Neural progenitor cell (in vitro differentiated cells): ENCODE measurements around the gene NRG3. TPM values are rescaled to one million over a fixed set of nuclear protein-coding genes. Genes with fewer than 3 reads are reported as not detected.

Experiments
- DNase-seq: peaks from one replicate; pipeline ENCODE4 v3.0.0-alpha.2; 2016; ENCODE audit warnings: low spot score
- H2AFZ ChIP-seq: fragments of 200-600 bp; sonication (generic); replicated peaks from 2 replicates; pipeline ENCODE4 v1.6.1; 2016; ENCODE audit warnings: antibody characterized with exemption
- H3F3A ChIP-seq: fragments of 200-600 bp; sonication (generic); 2 replicates; pipeline ENCODE4 v1.6.1; 2016; ENCODE audit warnings: antibody characterized with exemption, low read depth
- H3K27ac ChIP-seq: fragments of 200-600 bp; sonication (generic); 2 replicates; pipeline ENCODE4 v1.5.1; 2016; ENCODE audit warnings: mild to moderate bottlenecking
- H3K27me3 ChIP-seq: fragments of 200-600 bp; sonication (generic); 2 replicates; pipeline ENCODE4 v1.6.1; 2016; ENCODE audit warnings: mild to moderate bottlenecking, moderate library complexity
- H3K36me3 ChIP-seq: fragments of 200-600 bp; sonication (generic); 2 replicates; pipeline ENCODE4 v1.5.1; 2016
- H3K4me1 ChIP-seq: fragments of 200-600 bp; sonication (generic); 2 replicates; pipeline ENCODE4 v1.6.1; 2016; ENCODE audit warnings: mixed run types
- H3K4me2 ChIP-seq: fragments of 200-600 bp; sonication (generic); 2 replicates; pipeline ENCODE4 v1.6.1; 2016
- H3K4me3 ChIP-seq: fragments of 200-600 bp; sonication (generic); 2 replicates; pipeline ENCODE4 v1.5.1; 2016
- H3K79me2 ChIP-seq: fragments of 200-600 bp; sonication (generic); 2 replicates; pipeline ENCODE4 v1.6.1; 2016; ENCODE audit warnings: low read depth
- H3K9ac ChIP-seq: fragments of 200-600 bp; sonication (generic); 2 replicates; pipeline ENCODE4 v1.6.1; 2016
- H3K9me3 ChIP-seq: fragments of 200-600 bp; sonication (generic); 2 replicates; pipeline ENCODE4 v1.5.1; 2016; ENCODE audit warnings: low read depth
- H4K20me1 ChIP-seq: fragments of 200-600 bp; sonication (generic); 2 replicates; pipeline ENCODE4 v1.6.1; 2016; ENCODE audit warnings: low read depth
- H3K27ac Mint-ChIP-seq: 3 replicates; pipeline ENCODE4 v1.8.0; 2021; ENCODE audit warnings: mixed read lengths
- H3K27me3 Mint-ChIP-seq: 2 replicates; pipeline ENCODE4 v1.8.0; 2022; ENCODE audit warnings: low read depth, mild to moderate bottlenecking, inconsistent platforms, moderate library complexity, mixed read lengths; ENCODE audit not compliant: insufficient read depth
- H3K36me3 Mint-ChIP-seq: 3 replicates; pipeline ENCODE4 v1.8.0; 2021; ENCODE audit warnings: mixed read lengths
- H3K4me1 Mint-ChIP-seq: 3 replicates; pipeline ENCODE4 v1.8.0; 2021; ENCODE audit warnings: mixed read lengths
- H3K4me3 Mint-ChIP-seq: 3 replicates; pipeline ENCODE4 v1.8.0; 2021; ENCODE audit warnings: mild to moderate bottlenecking, moderate library complexity, mixed read lengths
- H3K9me3 Mint-ChIP-seq: 3 replicates; pipeline ENCODE4 v1.8.0; 2020; ENCODE audit warnings: mixed read lengths
- CTCF ChIP-seq: fragments of 200-600 bp; sonication (generic); IDR thresholded peaks from 2 replicates; pipeline ENCODE4 v1.5.1; 2017; ENCODE audit warnings: antibody characterized with exemption, mild to moderate bottlenecking
- EZH2 ChIP-seq: fragments of 200-600 bp; sonication (generic); IDR thresholded peaks from 2 replicates; pipeline ENCODE4 v1.6.1; 2017; ENCODE audit warnings: antibody characterized with exemption, mild to moderate bottlenecking, moderate library complexity
- EZH2phosphoT487 ChIP-seq: fragments of 200-600 bp; sonication (generic); IDR thresholded peaks from 2 replicates; pipeline ENCODE4 v1.6.1; 2017; ENCODE audit warnings: antibody characterized with exemption
- total RNA-seq: library from RNA; depleted of rRNA; stranded (reverse); fragments of >200 nt; gene quantifications from 2 replicates; pipeline ENCODE4 v1.2.3, GENCODE V29; 2015; ENCODE audit warnings: low replicate concordance

The NRG3 gene
- total RNA-seq, result 1.9 and 3.8 TPM in 2 replicates

- no peaks in the 10 kb centered on the region for H3K79me2 ChIP-seq
- TF ChIP-seq EZH2, result no peak
- no peak for TF ChIP-seq CTCF
- no peak for TF ChIP-seq EZH2phosphoT487
- H3K9me3 Mint-ChIP-seq, result no peaks in the 10 kb centered on the region
- H4K20me1 ChIP-seq, result peaks cover 15% of the 10 kb centered on the region
- peak; percentile 80 for DNase-seq
- no peak within 1 kb of the TSS for H3K9ac ChIP-seq
- no peaks in the 10 kb centered on the region for H3K36me3 ChIP-seq
- peaks cover 10% of the 10 kb centered on the region for H3K27me3 Mint-ChIP-seq
- peaks cover 41% of the 10 kb centered on the region for H3K4me1 Mint-ChIP-seq
- H3K36me3 Mint-ChIP-seq, result no peaks in the 10 kb centered on the region
- H3K4me3 ChIP-seq, result peak within 1 kb of the TSS; percentile 66
- peaks cover 32% of the 10 kb centered on the region for H3K4me1 ChIP-seq
- H3K27ac ChIP-seq, result no peak within 1 kb of the TSS
- H3K27me3 ChIP-seq, result peaks cover 66% of the 10 kb centered on the region
- peak within 1 kb of the TSS; percentile 89 for H3K4me2 ChIP-seq
- H3F3A ChIP-seq, result peaks cover 24% of the 10 kb centered on the region
- no peaks in the 10 kb centered on the region for H3K9me3 ChIP-seq
- peak within 1 kb of the TSS; percentile 93 for H3K4me3 Mint-ChIP-seq
- H3K27ac Mint-ChIP-seq, result peak within 1 kb of the TSS; percentile 20
- H2AFZ ChIP-seq, result peak within 1 kb of the TSS; percentile 95
Measured at GRCh38 chr10:81874875-81875466, at the start of gene NRG3. Gene NRG3, plus strand, starts transcription at chr10:81875194.

- no peak for DNase-seq
- Histone ChIP-seq H3K9ac (no peak overlapping the region), H3K4me2 (no peak overlapping the region), H2AFZ (no peak overlapping the region), H3K27me3 (no peaks in the 10 kb centered on the region), H3K36me3 (no peaks in the 10 kb centered on the region), H3K79me2 (no peaks in the 10 kb centered on the region), H3K4me3 (no peak overlapping the region), H4K20me1 (no peaks in the 10 kb centered on the region), H3K9me3 (no peaks in the 10 kb centered on the region), H3K27ac (no peak overlapping the region), H3F3A (no peaks in the 10 kb centered on the region), H3K4me1 (no peaks in the 10 kb centered on the region)
- TF ChIP-seq CTCF (no peak), EZH2 (no peak), EZH2phosphoT487 (no peak)
- Mint-ChIP-seq H3K4me3 (no peak overlapping the region), H3K9me3 (no peaks in the 10 kb centered on the region), H3K27me3 (no peaks in the 10 kb centered on the region), H3K36me3 (no peaks in the 10 kb centered on the region), H3K27ac (no peak overlapping the region), H3K4me1 (no peaks in the 10 kb centered on the region)
Measured at GRCh38 chr10:81828251-81828650, 46.7 kb upstream of the NRG3 start.

- DNase-seq, result no peak
- Histone ChIP-seq H3K27ac (no peak overlapping the region), H3K4me2 (no peak overlapping the region), H3K4me3 (no peak overlapping the region), H3K4me1 (no peaks in the 10 kb centered on the region), H3K9me3 (no peaks in the 10 kb centered on the region), H3K27me3 (no peaks in the 10 kb centered on the region), H3K36me3 (no peaks in the 10 kb centered on the region), H4K20me1 (no peaks in the 10 kb centered on the region), H3F3A (no peaks in the 10 kb centered on the region), H2AFZ (no peak overlapping the region), H3K79me2 (no peaks in the 10 kb centered on the region), H3K9ac (no peak overlapping the region)
- TF ChIP-seq EZH2phosphoT487 (no peak), EZH2 (no peak), CTCF (no peak)
- Mint-ChIP-seq H3K36me3 (no peaks in the 10 kb centered on the region), H3K27ac (no peak overlapping the region), H3K27me3 (peaks cover 2% of the 10 kb centered on the region), H3K4me3 (no peak overlapping the region), H3K9me3 (no peaks in the 10 kb centered on the region), H3K4me1 (no peaks in the 10 kb centered on the region)
Measured at GRCh38 chr10:81831060-81831459, 43.9 kb upstream of the NRG3 start.
